ENCODE results near the gene TRAF1. TPM values are rescaled to one million over a fixed set of nuclear protein-coding genes. Genes with fewer than 3 reads are reported as not detected.

The TRAF1 gene, protein sequence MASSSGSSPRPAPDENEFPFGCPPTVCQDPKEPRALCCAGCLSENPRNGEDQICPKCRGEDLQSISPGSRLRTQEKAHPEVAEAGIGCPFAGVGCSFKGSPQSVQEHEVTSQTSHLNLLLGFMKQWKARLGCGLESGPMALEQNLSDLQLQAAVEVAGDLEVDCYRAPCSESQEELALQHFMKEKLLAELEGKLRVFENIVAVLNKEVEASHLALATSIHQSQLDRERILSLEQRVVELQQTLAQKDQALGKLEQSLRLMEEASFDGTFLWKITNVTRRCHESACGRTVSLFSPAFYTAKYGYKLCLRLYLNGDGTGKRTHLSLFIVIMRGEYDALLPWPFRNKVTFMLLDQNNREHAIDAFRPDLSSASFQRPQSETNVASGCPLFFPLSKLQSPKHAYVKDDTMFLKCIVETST
- total RNA-seq, result 2.4 and 2.6 TPM in 2 replicates

DNA sequence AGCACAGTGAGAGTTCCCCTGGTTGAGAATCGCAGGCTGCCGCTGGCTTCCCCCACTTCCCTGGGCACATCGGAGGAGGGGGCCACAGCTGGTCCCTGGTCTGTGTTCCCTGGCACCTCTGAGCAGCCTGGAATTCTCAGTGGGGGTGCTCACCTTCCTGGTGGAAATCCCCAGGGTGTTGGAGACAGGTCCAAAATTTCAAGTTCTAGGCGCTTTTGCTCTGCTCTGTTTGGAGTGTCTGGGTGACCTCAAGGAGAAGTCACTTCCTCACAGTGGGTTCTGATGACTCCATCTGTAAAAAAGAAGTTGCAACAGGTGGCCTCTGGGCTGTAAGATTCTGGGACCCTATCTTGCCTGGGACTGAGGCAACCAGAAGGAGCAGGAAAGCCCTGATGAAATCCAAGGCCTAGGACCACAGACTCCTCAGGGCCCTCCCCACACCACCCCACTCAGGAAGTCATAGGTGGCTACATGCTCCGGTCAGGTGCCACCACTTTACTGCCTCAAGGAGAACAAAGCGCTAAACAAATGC, at the start of gene TRAF1:
TSS of gene TRAF1 (minus strand) at position 400 of the 532 bp plus-strand sequence. CDS start 721 bp downstream, outside the sequence.

DNA sequence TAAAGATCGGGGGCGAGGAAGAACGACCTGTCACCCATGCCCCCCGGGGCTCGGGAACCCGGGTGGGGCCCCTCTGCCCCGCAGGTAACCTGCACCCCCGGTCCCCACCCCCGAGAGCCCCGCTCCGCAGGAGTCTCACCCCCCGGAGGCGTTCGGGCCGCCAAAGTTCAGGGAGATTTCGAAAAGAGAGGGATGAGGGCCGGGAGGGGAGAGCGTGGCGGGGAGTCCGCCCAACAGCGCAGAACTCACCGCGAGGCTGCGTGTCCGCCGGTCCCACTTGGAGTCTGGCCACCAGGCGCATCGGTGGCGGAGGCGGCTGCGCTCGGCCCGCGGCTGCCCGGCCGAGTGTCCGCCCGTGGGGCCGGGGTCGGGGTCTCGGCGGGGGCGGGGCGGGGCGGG, 49.8 kb downstream of the TRAF1 start, which contains the start of gene PHF19:
TSS of gene PHF19 (minus strand) at position 347 of the 399 bp plus-strand sequence. CDS start 2,447 bp downstream, outside the sequence.

Other genes with a start within 250 kb of the TRAF1 start
- gene MEGF9, start 212.3 kb downstream of the TRAF1 start, total RNA-seq, result 7.2 and 10.8 TPM in 2 replicates
- 26.9 and 31.9 TPM in 2 replicates for gene FBXW2, start 133.4 kb downstream of the TRAF1 start, total RNA-seq
- gene PSMD5, start 83.9 kb downstream of the TRAF1 start, total RNA-seq, result 26.6 and 34.1 TPM in 2 replicates
- 22.1 and 121 TPM in 2 replicates for gene PHF19, start 49.6 kb downstream of the TRAF1 start, total RNA-seq
- 0.98 and 1.5 TPM in 2 replicates for gene C5, start 123.5 kb upstream of the TRAF1 start, total RNA-seq
- 3.8 and 6.4 TPM in 2 replicates for gene CNTRL, start 148.2 kb upstream of the TRAF1 start, total RNA-seq